Erythroblast (primary cell): Measurements from ENCODE around the gene DROSHA.
"Not testable (repeated sequence)": the region's sequence is repeated elsewhere in the genome, so short reads cannot be mapped to it uniquely, and the experiment has no call there.

Experiments used
- DNase-seq, 2 experiments: peaks; one replicate each; lab custom pipeline; 2025; lab: John Stamatoyannopoulos, UW
- GATA1 ChIP-seq: IDR thresholded peaks from 2 replicates; pipeline ENCODE4 v1.6.1; 2011; ENCODE audit warnings: low read depth, mild to moderate bottlenecking, control low read depth, low read length, moderate library complexity
- POLR2A ChIP-seq: IDR thresholded peaks from 2 replicates; pipeline ENCODE4 v1.6.1; 2011; ENCODE audit warnings: mild to moderate bottlenecking, low read length

Gene DROSHA, protein sequence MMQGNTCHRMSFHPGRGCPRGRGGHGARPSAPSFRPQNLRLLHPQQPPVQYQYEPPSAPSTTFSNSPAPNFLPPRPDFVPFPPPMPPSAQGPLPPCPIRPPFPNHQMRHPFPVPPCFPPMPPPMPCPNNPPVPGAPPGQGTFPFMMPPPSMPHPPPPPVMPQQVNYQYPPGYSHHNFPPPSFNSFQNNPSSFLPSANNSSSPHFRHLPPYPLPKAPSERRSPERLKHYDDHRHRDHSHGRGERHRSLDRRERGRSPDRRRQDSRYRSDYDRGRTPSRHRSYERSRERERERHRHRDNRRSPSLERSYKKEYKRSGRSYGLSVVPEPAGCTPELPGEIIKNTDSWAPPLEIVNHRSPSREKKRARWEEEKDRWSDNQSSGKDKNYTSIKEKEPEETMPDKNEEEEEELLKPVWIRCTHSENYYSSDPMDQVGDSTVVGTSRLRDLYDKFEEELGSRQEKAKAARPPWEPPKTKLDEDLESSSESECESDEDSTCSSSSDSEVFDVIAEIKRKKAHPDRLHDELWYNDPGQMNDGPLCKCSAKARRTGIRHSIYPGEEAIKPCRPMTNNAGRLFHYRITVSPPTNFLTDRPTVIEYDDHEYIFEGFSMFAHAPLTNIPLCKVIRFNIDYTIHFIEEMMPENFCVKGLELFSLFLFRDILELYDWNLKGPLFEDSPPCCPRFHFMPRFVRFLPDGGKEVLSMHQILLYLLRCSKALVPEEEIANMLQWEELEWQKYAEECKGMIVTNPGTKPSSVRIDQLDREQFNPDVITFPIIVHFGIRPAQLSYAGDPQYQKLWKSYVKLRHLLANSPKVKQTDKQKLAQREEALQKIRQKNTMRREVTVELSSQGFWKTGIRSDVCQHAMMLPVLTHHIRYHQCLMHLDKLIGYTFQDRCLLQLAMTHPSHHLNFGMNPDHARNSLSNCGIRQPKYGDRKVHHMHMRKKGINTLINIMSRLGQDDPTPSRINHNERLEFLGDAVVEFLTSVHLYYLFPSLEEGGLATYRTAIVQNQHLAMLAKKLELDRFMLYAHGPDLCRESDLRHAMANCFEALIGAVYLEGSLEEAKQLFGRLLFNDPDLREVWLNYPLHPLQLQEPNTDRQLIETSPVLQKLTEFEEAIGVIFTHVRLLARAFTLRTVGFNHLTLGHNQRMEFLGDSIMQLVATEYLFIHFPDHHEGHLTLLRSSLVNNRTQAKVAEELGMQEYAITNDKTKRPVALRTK (N-terminal part only)

DNA sequence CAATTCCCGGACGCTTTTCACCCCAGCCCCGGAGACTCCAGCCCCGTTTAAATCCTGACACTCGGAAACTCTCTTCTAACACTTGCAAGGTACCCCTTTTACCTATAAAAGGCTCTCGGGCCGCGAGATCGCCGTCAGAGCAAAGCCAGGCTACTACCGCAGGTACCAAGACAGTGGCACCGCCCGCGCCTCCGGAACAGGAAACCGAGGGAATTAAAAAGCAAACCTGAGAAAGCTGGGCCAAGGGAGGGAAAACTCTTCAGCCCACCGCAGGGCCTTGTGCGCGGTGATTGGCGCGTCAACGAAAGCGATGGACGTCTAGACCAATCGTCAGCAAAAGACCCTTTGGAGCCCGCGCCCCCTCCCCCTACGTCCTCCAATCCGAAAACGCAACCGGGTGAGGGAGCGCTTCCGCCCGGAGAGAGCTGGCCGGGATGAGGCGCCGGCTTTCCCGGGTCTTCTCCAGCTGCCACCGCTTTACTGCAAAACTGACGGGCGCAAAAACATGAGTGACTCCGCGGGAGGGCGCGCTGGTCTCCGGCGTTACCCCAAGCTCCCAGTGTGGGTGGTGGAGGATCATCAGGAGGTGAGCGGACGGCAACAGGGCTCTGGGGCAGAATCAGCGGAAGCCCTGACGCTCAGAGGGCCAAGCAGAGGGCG, at the start of gene DROSHA, which contains the start of gene C5orf22:
TSS of gene DROSHA (minus strand) at position 206 of the 660 bp plus-strand sequence. CDS start 3,034 bp downstream, outside the sequence.
TSS of gene C5orf22 (plus strand) at position 414 of the 660 bp plus-strand sequence. CDS start at position 506, 92 bp downstream.
- TF ChIP-seq POLR2A, result peak; percentile 82
- no peak for TF ChIP-seq GATA1
- peak; percentile 95 to 96 for DNase-seq

DNA sequence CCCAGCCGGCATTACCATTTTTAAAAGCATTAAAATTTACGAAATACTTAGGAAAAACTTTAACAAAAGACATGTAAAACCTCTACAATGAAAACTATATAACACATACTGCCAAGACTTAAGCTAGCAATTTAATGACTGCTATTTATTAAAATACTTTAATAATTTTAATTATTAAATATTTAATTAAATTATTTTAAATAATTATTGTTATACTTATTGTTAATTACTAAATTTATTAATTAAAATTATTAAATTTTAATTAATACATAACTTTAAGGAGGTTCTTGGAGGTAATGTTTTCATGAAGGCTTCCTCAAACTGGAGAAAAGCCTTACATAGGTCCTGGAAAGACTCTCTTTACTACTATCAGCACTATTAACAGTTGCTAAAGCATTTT, 47.7 kb upstream of the DROSHA start:
- no peak for DNase-seq
- TF ChIP-seq POLR2A (no peak), GATA1 (no peak)

DNA sequence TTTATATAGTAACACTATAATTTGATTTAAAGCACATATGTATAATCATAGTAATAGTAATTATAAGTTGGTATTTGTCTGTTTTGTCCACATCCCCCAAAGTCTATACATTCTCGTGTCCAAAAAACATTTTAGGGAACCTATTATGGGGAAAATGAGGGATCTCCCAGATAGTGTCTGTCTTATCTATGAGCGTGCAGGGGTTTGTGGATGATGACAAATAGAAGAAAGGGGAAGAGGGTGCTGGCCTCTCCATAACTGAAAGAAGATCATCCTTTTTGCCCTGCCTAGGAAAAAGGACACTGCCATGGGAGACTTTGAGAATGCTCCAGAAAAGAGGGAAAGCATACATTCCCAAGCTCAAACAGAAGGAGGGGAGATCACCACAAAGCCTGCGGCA, 45.5 kb upstream of the DROSHA start:
- DNase-seq, result no peak
- TF ChIP-seq GATA1 (no peak), POLR2A (no peak)

DNA sequence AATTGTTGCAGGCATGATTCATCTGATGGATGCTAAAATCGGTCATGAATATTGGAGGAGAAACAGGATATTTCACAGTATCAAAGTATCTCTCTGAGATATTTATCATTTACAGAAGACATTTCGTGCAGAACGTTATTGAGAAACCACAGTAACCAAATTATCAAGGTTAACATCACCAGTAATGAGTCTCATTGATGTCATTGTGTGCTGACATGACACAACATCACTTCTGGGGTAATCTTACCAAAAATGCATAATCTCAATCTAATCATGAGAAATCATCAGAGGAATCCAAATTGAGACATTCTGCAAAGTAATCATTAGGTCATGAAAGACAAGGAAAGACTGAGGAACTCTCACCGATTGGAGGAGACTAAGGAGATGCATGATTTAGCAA, 42.9 kb upstream of the DROSHA start:
- TF ChIP-seq POLR2A (no peak), GATA1 (no peak)
- no peak for DNase-seq

DNA sequence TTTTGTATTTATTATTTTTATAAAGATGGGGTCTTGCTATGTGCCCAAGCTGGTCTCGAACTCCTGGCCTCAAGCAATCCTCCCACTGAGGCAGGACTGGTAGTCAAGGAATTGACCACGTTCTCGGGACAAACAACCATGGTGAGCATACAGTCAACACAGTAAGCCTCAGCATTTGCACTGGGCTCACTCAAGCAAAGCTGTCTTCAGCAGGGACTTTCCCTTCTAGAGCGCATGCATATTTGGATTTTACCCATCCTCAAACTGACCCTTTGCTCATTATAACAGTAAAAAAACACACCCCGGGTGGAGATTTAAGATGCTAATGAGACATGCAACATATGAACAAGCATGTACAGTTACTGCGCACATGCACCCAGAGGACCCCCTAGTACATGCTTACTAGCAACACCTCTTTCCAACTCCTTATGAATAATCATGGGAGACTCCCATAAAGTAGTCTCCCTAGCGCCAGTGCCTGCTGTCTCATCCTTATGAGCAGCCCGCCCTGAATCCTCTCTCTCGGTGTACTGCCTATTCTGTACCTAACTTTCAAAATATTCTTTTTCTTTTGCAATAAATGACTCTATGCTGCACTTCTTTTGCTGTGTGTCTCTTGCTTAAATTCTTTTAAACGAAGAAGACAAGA, 41.7 kb upstream of the DROSHA start:
- DNase-seq, result no peak
- TF ChIP-seq GATA1 (no peak), POLR2A (no peak)

DNA sequence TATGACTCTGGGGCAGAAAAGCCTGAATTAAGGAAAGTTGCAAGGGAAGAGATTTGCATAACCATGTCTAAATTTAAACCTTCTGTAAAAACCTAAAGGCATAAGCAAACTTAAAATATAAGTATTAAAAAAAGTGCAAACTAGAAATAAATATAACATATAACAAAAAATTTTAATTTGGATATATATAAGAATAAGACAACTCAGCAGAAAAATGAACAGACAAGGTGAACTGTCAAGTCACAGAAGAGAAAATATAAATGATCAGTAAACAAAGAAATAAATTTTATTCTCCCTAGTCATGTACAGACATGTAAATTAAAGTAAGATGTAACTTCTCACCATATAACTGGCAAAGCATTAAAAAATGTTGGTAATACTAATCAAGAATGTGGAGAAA, 37.2 kb upstream of the DROSHA start:
- no peak for DNase-seq
- no peak for TF ChIP-seq GATA1
- TF ChIP-seq POLR2A, result no peak

DNA sequence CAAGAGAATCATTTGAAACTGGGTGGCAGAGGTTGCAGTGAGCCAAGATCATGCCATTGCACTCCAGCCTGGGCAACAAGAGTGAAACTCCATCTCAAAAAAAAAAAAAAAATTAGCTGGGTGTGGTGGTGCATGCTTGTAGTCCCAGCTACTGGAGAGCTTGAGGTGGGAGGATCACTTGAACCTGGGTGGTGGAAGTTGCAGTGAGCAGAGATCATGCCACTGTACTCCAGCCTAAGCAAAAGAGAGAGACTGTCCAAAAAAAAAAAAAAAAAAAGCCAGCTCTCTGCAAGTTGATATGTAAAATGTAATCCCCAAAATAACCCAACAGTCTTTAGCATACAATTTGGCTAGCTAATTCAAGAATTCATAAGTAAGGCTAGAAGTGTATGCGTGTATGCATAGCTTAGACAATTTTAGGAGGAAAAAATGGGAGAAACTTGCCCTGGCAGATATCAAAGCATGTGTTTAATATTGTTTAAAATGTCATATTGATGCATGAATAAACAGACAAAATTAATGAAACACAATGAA, 36.5 kb upstream of the DROSHA start:
- DNase-seq, result no peak
- no peak for TF ChIP-seq POLR2A
- TF ChIP-seq GATA1, result no peak

DNA sequence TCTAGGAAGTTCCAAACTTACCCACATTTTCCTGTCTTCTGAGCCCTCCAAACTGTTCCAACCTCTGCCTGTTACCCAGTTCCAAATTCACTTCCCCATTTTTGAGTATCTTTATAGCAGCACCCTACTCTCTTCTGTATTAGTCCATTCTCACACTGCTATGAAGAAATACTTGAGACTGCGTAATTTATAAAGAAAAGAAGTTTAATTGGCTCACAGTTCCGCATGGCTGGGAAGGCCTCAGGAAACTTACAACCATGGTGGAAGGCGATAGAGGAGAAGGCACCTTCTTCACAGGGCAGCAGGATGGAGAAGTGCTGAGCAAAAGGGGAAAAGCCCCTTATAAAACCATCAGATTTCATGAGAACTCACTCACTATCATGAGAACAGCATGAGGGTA, 34.5 kb upstream of the DROSHA start:
- not testable (repeated sequence) for DNase-seq

DNA sequence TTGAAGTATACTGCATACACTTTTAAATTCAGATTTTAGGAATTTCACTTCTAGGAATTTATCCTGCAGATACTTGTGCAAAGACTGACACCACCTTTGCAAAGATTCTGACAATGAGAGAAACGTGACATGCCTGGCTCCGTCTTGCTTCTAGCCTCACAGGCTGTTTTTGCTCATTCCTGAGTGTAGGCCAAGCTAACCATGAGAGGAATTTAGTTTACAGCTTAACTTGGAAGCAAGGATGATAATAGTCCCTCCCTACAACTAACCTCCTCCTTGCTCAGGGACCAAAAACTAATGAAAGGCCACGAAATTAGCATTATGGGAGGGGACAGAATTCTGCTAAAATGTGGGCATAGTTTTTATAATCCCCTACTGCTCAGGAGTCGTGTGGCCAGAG, 31.3 kb upstream of the DROSHA start:
- no peak for DNase-seq
- TF ChIP-seq GATA1, result no peak
- TF ChIP-seq POLR2A, result no peak

DNA sequence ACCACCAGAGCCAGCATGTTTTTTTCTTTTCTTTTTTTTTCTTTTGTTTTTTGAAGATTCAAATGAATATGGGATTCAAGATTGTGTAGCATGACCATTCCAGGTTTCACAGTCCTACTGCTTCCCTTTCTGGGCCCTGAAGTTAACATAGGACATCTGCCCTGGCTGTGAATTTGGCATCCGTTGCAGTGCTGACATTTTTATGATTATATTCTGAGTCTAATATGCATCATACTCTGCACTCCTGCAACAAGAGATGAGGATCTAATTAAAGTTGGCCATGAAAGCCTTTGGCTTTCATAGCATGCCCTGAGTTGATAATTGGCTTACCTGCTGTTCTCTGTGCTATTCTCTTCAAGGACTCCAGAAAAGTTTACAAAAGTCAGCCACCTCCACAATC, 30.1 kb upstream of the DROSHA start:
- TF ChIP-seq GATA1 (no peak), POLR2A (no peak)
- no peak for DNase-seq

DNA sequence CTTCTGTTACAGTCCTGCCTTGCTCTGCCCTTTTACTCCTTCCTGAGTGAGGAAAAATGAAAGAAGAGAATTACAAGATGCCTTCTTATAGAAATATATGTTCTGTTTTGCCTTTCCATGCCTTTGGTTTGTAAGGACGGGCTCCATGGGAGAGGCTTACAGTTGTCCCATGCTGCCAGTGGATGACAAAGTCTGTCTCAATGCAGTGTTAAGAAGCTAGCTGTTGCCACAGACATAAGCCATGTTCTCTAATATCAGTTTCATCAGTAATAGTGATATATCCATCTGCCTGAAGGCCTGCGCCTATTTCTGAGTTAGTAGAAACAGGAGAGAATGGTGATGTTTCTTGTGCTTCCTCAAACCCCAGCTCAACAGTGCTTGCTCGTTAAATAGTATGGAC, 28.0 kb upstream of the DROSHA start:
- TF ChIP-seq POLR2A (no peak), GATA1 (no peak)
- DNase-seq, result no peak

DNA sequence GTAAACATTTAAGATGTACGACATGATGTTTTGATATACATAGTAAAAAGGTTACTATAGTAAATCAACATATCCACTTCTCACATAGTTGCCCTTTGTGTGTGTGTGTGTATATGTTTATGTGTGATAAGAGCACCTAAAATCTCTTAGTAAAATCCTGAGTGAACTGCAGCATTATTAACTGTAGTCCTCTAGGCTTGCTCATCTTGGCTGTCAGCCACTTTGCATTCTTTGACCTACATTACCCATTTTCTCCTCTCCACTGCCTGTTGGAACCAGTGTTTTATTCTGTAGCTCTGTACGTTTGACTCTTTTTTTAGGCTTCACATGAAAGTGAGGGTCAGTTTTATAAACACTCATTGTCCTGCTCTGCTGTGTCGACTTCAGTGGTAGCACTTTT, 24.6 kb upstream of the DROSHA start:
- DNase-seq, result no peak
- no peak for TF ChIP-seq GATA1
- TF ChIP-seq POLR2A, result no peak
